Endothelial cell (in vitro differentiated cells): ENCODE results near the gene MORC3. TPM values are rescaled to one million over a fixed set of nuclear protein-coding genes. Genes with fewer than 3 reads are reported as not detected.
"Not testable (repeated sequence)": the region's sequence is repeated elsewhere in the genome, so short reads cannot be mapped to it uniquely, and the experiment has no call there.

ENCODE experiments used
- DNase-seq: peaks from one replicate; pipeline ENCODE4 v3.0.0; 2021; ENCODE audit warnings: low spot score
- H3K27ac Mint-ChIP-seq: one replicate; pipeline ENCODE4 v1.8.0; 2021; ENCODE audit warnings: mixed read lengths, inconsistent platforms; ENCODE audit not compliant: unreplicated experiment
- H3K27me3 Mint-ChIP-seq: one replicate; pipeline ENCODE4 v1.8.0; 2021; ENCODE audit warnings: mild to moderate bottlenecking, moderate library complexity, mixed read lengths, inconsistent platforms; ENCODE audit not compliant: unreplicated experiment
- H3K36me3 Mint-ChIP-seq: one replicate; pipeline ENCODE4 v1.8.0; 2021; ENCODE audit warnings: mild to moderate bottlenecking, low read depth, mixed read lengths, inconsistent platforms; ENCODE audit not compliant: unreplicated experiment
- H3K4me1 Mint-ChIP-seq: one replicate; pipeline ENCODE4 v1.8.0; 2021; ENCODE audit warnings: mild to moderate bottlenecking, mixed read lengths, inconsistent platforms; ENCODE audit not compliant: unreplicated experiment
- H3K4me3 Mint-ChIP-seq: one replicate; pipeline ENCODE4 v1.8.0; 2021; ENCODE audit warnings: mild to moderate bottlenecking, mixed read lengths, inconsistent platforms; ENCODE audit not compliant: unreplicated experiment
- H3K9me3 Mint-ChIP-seq: one replicate; pipeline ENCODE4 v1.8.0; 2021; ENCODE audit warnings: mixed read lengths, inconsistent platforms; ENCODE audit not compliant: unreplicated experiment
- CTCF ChIP-seq: fragments of 200-600 bp; sonication (generic); IDR thresholded peaks from one replicate; pipeline ENCODE4 v1.5.0; 2021; ENCODE audit warnings: antibody characterized with exemption; ENCODE audit not compliant: unreplicated experiment
- total RNA-seq: library from RNA; stranded (reverse); fragmentation: NEBNext Ultra II Directional; extraction: Animal tissue kit (Norgen Biotek cat#: 25700); gene quantifications from one replicate; pipeline ENCODE4 v1.2.1, GENCODE V29; 2021; ENCODE audit not compliant: unreplicated experiment

MORC3 gene
- total RNA-seq, 1 donor from 2014 or later = 43.0 TPM

GRCh38 chr21:36385233-36386030, 65.4 kb downstream of the MORC3 start, which contains the start of gene CHAF1B:
TSS of gene CHAF1B (plus strand) at chr21:36385392. CDS start at chr21:36386137, 745 bp downstream.
- Mint-ChIP-seq H3K9me3 (no peaks in the 10 kb centered on the region), H3K36me3 (no peaks in the 10 kb centered on the region), H3K4me3 (peak within 1 kb of the TSS; percentile 85), H3K4me1 (no peaks in the 10 kb centered on the region), H3K27ac (no peak within 1 kb of the TSS), H3K27me3 (peaks cover 7% of the 10 kb centered on the region)
- DNase-seq = peak; percentile 89
- TF ChIP-seq CTCF = no peak

- TF ChIP-seq CTCF = no peak
- peak overlapping the region; percentile 85 for H3K4me3 Mint-ChIP-seq
- no peak overlapping the region for H3K27ac Mint-ChIP-seq
- peaks cover 1% of the 10 kb centered on the region for H3K36me3 Mint-ChIP-seq
- H3K9me3 Mint-ChIP-seq = peaks cover 2% of the 10 kb centered on the region
- DNase-seq = no peak
- H3K27me3 Mint-ChIP-seq = peaks cover 7% of the 10 kb centered on the region
- no peaks in the 10 kb centered on the region for H3K4me1 Mint-ChIP-seq
These were observed 66.1 kb downstream of the MORC3 start for GRCh38 chr21:36386031-36386642.

GRCh38 chr21:36388096-36388495, 68.1 kb downstream of the MORC3 start:
- peaks cover 8% of the 10 kb centered on the region for H3K36me3 Mint-ChIP-seq
- no peak for TF ChIP-seq CTCF
- no peak overlapping the region for H3K4me3 Mint-ChIP-seq
- no peak for DNase-seq
- H3K27me3 Mint-ChIP-seq = peaks cover 8% of the 10 kb centered on the region
- no peak overlapping the region for H3K27ac Mint-ChIP-seq
- peaks cover 6% of the 10 kb centered on the region for H3K9me3 Mint-ChIP-seq
- H3K4me1 Mint-ChIP-seq = no peaks in the 10 kb centered on the region

GRCh38 chr21:36388835-36389234, 68.8 kb downstream of the MORC3 start:
- H3K9me3 Mint-ChIP-seq = peaks cover 6% of the 10 kb centered on the region
- peak overlapping the region; percentile 9 for H3K27ac Mint-ChIP-seq
- no peaks in the 10 kb centered on the region for H3K4me1 Mint-ChIP-seq
- peaks cover 8% of the 10 kb centered on the region for H3K27me3 Mint-ChIP-seq
- no peak for DNase-seq
- no peak for TF ChIP-seq CTCF
- no peak overlapping the region for H3K4me3 Mint-ChIP-seq
- peaks cover 8% of the 10 kb centered on the region for H3K36me3 Mint-ChIP-seq

- not testable (repeated sequence) for H3K36me3 Mint-ChIP-seq, H3K27me3 Mint-ChIP-seq, H3K27ac Mint-ChIP-seq, H3K4me3 Mint-ChIP-seq, DNase-seq, H3K9me3 Mint-ChIP-seq, H3K4me1 Mint-ChIP-seq
These were observed 71.7 kb downstream of the MORC3 start for GRCh38 chr21:36391649-36392048.
